Left ventricle myocardium inferior (tissue), 1 donor: Measurements from ENCODE around the gene PTCH1. TPM values are rescaled to one million over a fixed set of nuclear protein-coding genes. Genes with fewer than 3 reads are reported as not detected.

Source experiments
- DNase-seq: peaks from one replicate; pipeline ENCODE4 v3.0.0-alpha.2; 2020
- H3K27ac ChIP-seq: fragments of 200-600 bp; replicated peaks from 2 replicates; pipeline ENCODE4 v1.8.0; 2021
- H3K27me3 ChIP-seq: fragments of 200-600 bp; 2 replicates; pipeline ENCODE4 v1.8.0; 2021; ENCODE audit warnings: low read depth
- H3K36me3 ChIP-seq: fragments of 200-600 bp; 2 replicates; pipeline ENCODE4 v1.8.0; 2021
- H3K4me1 ChIP-seq: fragments of 200-600 bp; 2 replicates; pipeline ENCODE4 v1.8.0; 2021
- H3K4me3 ChIP-seq: fragments of 200-600 bp; 2 replicates; pipeline ENCODE4 v1.8.0; 2021; ENCODE audit warnings: mild to moderate bottlenecking, moderate library complexity
- H3K9me3 ChIP-seq: fragments of 200-600 bp; replicated peaks from 2 replicates; pipeline ENCODE4 v1.8.0; 2021
- CTCF ChIP-seq: fragments of 200-600 bp; IDR thresholded peaks from 2 replicates; pipeline ENCODE4 v1.8.0; 2021; ENCODE audit warnings: antibody characterized with exemption, mild to moderate bottlenecking, borderline replicate concordance
- intact Hi-C: fragments of 100-400 bp; cut with micrococcal nuclease; formaldehyde crosslinking; loops from one replicate; pipeline ENCODE4 v1.11.0; 2022
- total RNA-seq: library from RNA; stranded (reverse); fragmentation: NEBNext Ultra II Directional; extraction: Animal tissue kit (Norgen Biotek cat#: 25700); gene quantifications from one replicate; pipeline ENCODE4 v1.2.1, GENCODE V29; 2021
- donor health status: DM: no; HTN: yes; CAD: no; lungs with severe emphysema.

PTCH1 gene
- total RNA-seq, 1 donor from 2014 or later = 6.6 TPM

- Histone ChIP-seq H3K4me1 (peaks cover 10% of the 10 kb centered on the region), H3K27ac (no peak overlapping the region), H3K27me3 (peaks cover 60% of the 10 kb centered on the region), H3K9me3 (no peaks in the 10 kb centered on the region), H3K36me3 (no peaks in the 10 kb centered on the region), H3K4me3 (peak overlapping the region; percentile 62)
- DNase-seq = peak; percentile 53
- no peak for TF ChIP-seq CTCF
- intact Hi-C loops = loop anchor here (10.0 kb wide), 1 partner anchor 188 kb away; no protein-coding TSS in a partner anchor
Observed at GRCh38 chr9:95552814-95553546, 36.2 kb upstream of the PTCH1 start.

GRCh38 chr9:95552255-95552654 is 35.5 kb upstream of the PTCH1 start:
- Histone ChIP-seq H3K27me3 (peaks cover 57% of the 10 kb centered on the region), H3K27ac (no peak overlapping the region), H3K9me3 (no peaks in the 10 kb centered on the region), H3K36me3 (no peaks in the 10 kb centered on the region), H3K4me3 (no peak overlapping the region), H3K4me1 (peaks cover 10% of the 10 kb centered on the region)
- intact Hi-C loops = loop anchor here (10.0 kb wide), 1 partner anchor 187 kb away; no protein-coding TSS in a partner anchor
- TF ChIP-seq CTCF = no peak
- no peak for DNase-seq

GRCh38 chr9:95551406-95551805 is 34.6 kb upstream of the PTCH1 start:
- no peak for TF ChIP-seq CTCF
- H3K4me3 ChIP-seq = no peak overlapping the region
- H3K4me1 ChIP-seq = peaks cover 10% of the 10 kb centered on the region
- intact Hi-C loops = loop anchor here (10.0 kb wide), 1 partner anchor 187 kb away; no protein-coding TSS in a partner anchor
- H3K36me3 ChIP-seq = no peaks in the 10 kb centered on the region
- no peaks in the 10 kb centered on the region for H3K9me3 ChIP-seq
- DNase-seq = no peak
- no peak overlapping the region for H3K27ac ChIP-seq
- peaks cover 54% of the 10 kb centered on the region for H3K27me3 ChIP-seq

GRCh38 chr9:95545831-95546567 is 29.2 kb upstream of the PTCH1 start:
- intact Hi-C loops = no loop called here
- no peak overlapping the region for H3K4me3 ChIP-seq
- peaks cover 21% of the 10 kb centered on the region for H3K27me3 ChIP-seq
- H3K27ac ChIP-seq = no peak overlapping the region
- no peak for DNase-seq
- H3K4me1 ChIP-seq = no peaks in the 10 kb centered on the region
- no peaks in the 10 kb centered on the region for H3K36me3 ChIP-seq
- TF ChIP-seq CTCF = no peak
- H3K9me3 ChIP-seq = no peaks in the 10 kb centered on the region

- no peak overlapping the region for H3K27ac ChIP-seq
- TF ChIP-seq CTCF = no peak
- no peaks in the 10 kb centered on the region for H3K9me3 ChIP-seq
- no peaks in the 10 kb centered on the region for H3K36me3 ChIP-seq
- no peaks in the 10 kb centered on the region for H3K4me1 ChIP-seq
- H3K27me3 ChIP-seq = peaks cover 17% of the 10 kb centered on the region
- H3K4me3 ChIP-seq = no peak overlapping the region
- no peak for DNase-seq
- intact Hi-C loops = no loop called here
Observed at GRCh38 chr9:95533996-95534680, 17.4 kb upstream of the PTCH1 start.
